Activated T-helper 1 cell treated with anti-CD3 and anti-CD28 coated beads, Interleukin-2, amount 50 U/mL, for 16 hours (primary cell): ENCODE data around the gene STK39.

Experiments used
- DNase-seq, 2 donors: peaks; one replicate each; pipeline ENCODE4 v3.0.0-alpha.2; 2020; ENCODE audit warnings: low read depth in 1 of 2, low spot score in 1 of 2

Gene STK39

DNA sequence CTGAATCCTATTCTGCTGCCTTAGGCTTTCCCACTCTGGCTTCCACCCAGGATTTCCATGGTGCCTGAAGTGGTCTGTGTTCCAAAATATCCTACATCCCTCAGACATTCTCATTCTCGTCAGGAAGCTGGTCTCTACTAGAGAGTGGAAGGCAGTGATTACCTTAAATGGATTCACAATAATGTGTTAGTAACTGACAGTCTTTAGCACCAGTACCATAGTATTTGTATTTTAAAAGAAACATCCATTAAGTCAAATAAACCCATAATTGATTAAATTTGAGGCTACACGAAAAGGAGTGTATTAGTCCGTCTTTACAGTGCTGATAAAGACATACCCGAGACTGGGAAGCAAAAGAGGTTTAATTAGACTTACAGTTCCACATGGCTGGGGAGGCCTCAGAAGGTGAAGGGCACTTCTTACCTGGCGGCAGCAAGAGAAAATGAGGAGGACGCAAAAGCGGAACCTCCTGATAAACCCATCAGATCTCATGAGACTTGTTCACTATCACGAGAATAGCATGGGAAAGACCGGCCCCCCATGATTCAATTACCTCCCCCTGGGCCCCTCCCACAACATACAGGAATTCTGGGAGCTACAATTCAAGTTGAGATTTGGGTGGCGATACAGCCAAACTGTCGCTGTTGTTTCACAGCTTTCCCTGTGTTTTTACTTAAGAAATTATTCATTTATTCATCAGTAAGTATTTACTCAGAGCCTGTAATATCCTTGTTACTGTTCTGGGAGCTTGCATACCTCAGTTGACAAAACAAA lies 306.5 kb downstream of the STK39 start:
- no peak for DNase-seq

DNA sequence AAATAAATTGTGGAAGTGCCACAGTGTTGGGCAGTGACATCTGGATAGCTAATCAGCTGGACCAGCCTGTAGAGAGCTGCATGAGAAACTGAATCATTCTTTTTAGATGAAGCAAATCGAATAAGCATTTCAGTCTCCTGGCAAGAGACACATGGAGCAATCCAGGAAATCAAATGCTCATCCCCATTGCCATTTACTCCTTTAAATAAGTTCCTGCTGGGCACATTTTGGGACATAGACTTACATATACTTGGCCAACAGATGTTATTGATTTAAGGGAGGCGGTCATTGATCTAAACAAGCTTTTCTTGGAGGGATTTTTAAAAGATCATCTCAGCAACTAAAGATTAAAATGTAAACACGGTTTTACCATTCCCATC lies 307.1 kb downstream of the STK39 start:
- DNase-seq, result no peak

DNA sequence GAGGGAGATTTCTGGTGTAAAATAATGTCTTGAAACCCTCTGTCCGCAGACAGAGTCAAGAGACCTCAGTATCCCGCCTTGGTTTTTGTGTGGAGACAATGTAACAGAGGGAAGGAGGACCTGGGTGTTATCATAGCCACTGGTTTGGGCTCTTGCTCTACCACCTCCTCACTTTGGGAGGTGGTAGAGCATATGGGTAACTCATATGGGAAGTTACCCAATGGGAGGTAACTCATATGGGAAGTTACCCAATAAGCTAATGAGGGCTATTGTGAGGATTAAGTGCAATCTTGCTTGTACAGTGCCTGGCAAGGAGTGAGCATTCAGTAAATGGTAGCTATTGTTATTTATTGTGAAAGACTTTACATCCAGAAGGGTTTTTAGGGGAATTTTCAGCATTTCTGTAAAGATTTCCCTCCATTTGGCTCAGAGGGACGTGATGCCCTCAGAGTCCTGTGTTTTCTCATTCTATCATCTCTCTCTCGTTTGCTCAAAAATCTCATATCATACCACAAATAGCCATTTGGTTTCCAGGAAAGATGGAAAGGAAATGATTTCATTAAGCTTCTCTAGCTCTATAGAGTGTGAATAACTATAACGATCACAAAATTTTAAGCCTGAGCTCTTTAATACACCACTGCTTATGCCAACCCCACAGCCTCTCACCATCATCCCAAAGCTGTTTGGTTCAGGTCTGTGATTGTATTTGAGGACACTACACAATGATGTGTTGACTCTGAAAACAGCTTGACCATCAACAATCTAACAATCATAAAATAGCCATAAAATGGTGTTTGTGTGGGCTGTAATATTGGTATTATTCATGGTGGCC lies 307.7 kb downstream of the STK39 start:
- no peak for DNase-seq

DNA sequence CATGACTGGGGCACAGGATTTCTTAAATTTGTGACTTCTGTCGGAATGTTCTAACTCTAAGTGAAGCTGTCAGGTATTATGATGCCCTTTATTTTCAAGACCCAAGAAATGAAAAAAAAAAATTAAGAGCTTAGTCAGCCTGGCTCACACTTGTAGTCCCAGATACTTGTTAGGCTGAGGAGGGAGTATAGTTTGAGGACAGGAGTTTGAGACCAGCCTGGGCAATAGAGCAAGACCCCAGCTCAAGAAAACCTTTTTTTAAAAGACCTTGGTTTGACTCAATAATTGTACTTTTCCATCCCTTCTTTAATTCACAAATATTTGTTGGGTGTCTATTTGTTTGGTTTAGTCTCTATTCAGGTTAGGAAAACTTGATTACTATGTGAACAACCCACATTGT lies 310.0 kb downstream of the STK39 start:
- no peak for DNase-seq

DNA sequence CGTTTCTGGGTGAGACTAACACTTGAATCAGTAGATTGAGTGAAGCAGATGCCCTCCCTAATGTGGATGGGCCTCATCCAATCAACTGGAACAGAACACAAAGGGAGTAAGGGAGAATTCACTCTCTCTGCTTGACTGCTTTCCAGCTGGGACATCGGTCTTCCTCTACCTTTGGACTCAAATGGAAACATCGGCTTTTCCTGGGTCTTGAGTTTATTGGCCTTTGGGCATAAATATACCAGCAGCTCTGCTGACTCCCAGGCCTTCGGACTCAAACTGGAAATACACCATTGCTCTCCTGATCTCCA lies 311.6 kb downstream of the STK39 start:
- no peak for DNase-seq

DNA sequence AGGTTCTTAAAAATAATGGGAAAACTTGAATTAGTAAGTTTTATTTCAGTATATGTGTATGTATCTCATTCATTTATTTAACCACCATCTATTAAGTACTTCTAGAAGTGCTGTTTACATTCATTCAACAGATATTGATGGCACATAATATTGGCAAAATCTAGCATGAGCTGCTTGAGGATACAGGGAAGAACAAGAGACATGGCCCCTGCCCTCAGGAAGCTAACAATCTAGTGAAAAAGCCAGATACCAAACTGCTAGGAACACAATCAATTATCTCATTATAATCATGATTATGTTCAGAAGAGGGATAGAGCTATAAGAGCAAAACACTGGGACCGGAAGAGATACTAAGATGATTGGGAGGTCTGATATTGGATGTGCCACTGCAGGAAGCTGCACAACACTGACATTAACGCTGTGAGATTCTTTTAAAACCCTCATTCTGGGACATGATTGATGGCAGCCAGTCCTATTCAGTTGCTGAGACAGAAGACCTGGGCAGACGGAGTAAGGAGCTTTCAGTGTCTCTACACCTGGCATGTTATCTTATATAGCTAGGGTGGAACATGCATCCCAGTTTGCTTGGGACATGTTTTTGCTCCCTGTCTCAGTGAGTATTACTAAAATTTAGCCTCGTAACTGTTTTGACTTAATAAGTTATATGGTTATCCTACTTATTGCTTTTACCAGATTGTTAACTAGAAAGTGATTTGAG lies 314.1 kb downstream of the STK39 start:
- no peak for DNase-seq

DNA sequence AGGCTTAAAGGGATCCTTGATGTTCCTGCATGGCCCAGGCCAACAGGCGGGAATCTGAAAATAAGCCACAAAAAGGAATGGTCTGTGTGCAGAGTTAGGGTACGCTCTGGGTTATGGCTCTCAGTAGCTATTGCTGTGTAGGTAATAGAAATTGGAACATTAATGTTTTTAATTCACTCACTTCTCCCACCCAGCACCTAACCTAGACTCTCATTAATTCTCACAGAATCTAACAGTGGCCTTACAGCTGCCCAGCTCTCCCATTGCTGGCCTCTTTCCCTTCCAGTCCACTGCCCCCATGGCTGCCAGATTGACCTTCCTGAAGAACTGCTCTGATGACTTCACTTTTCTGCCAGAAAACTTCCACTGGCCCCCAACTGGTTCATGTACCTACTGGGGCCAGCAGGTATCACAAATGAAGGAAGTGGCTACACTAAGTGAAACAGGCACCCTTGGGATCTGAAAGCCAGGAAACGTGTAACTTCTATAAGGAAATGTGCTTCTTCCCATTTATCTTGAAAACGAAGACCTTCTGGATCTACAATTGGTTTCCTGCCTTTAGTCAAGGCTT lies 315.2 kb downstream of the STK39 start:
- no peak for DNase-seq

DNA sequence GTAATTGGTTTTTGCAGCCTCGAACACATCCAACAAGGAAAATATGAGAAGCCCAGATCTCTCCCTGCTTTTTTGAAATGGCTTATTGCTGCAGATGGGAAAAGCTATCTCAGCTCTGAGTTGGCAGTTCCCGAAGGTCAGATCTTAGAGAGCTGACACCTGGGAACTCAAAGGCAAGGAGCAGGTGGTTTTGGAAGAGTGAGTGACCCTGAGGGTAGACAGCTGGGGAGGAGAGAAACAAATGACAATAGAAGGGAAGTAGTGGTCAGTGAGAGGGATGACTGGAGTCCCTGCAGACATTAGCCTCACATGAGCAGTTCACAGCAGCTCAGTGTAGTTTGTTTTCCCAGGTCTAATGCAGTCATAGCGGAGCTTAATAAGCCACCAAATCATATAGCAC lies 317.9 kb downstream of the STK39 start:
- DNase-seq, result no peak

DNA sequence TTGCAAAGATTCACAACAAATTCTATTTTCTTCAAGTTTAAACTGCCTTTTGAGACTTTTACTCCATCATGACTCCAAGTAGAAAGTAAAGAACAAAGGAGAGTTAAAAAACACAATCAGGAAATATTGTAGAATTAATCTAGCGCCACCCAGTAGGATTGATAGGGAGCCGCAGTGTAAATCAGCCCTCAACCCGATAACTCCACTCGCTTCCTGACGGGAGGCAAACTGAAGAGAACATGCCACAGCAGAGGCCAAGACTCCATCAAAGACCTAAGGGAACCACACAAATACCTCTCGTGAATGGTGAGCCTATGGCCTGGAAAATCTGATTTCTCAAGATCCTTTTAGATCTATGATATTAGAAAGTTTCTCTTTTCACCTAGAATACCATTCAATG lies 319.0 kb downstream of the STK39 start:
- DNase-seq, result no peak

DNA sequence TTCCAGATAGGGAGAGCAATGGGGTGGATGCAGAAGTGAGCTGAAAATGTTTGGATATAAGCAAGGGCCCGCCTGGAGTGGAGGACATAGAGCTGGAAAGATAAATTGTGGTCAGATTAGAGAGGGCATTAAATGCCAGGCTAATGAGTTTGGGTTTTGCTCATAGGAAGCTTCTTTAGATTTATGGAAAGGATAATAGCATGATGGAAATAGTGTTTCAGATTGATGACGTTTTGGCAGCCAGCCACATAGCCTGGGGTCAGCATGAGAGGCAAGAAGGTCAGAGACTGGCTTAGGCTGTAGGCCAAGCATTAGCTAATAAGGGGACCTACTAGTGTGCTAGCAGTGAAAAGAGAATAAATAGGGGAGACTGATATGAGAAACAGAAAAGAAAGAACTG lies 321.6 kb downstream of the STK39 start:
- no peak for DNase-seq

DNA sequence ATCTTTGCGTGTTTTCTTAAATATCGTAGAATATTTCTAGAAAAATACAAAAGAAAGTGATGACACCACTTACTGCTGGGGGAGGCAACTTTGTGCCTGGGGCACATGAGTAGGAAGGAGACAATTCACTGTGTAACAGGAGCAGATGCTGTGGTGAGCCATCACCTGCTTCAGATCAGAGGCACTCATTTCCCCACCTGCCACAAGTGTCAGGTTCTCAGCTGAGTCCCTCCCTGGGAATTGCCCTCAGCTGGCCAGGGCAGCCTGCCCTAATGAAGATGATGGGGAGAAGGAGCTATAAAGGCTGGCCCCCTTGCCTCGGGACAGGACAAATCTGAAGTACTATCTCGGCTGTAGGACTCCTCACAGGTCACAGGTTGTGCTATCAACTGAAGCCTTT lies 322.8 kb downstream of the STK39 start:
- no peak for DNase-seq

DNA sequence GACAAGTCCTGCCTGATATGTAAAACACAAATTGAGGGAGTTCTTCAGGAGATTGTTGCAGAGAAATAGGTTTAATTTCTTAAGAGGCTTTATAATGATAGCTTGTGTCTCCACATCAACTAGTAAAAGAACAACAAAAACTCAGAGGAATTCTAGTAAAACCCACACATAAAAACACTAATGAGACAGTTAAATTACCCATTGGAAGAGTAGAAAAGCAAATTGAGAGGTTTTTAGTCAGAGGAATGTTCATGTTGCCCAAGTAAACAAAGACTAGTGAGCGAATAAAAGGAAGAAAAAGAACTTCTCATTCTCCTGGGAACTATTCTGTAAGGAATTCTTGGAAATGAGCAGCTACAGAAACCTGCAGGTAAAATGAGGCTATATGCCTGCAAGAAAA lies 330.6 kb downstream of the STK39 start:
- DNase-seq, result no peak

DNA sequence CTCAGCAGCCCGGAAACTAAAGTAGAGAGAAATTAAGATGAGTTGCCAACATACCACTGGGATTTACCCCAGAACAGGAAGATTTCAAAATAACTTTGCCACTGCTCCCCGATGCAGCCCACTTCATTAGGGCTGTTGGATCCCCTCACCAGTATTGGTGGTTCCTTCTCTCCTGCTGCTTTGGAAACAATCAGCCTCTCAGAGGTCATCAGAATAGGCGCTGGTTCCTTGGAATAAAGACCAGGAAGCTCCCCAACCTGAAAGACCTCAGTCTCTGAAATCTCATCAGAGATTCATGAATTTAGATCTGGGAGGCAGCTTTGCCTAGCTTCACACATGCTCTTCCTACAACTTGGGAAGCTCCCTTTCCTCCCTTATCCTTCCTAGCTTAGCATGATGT lies 332.4 kb downstream of the STK39 start:
- DNase-seq, result no peak

DNA sequence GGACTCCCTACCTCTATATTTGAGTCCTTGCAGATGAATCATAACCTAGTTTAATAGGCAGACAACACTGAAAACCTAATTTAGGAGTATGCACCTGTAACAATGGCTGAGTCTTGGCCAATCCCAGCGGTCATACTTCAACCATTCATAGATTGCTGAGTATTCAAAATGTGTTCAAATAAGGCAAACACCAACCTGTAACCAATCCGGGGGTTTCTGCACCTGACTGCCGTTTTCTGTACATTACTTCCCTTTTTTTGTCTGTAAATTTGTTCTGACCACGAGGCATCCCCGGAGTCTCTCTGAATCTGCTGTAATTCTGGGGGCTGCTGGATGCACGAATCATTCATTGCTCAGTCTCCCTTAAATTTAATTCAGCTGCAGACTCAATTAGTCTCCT lies 338.6 kb downstream of the STK39 start:
- DNase-seq, result no peak

DNA sequence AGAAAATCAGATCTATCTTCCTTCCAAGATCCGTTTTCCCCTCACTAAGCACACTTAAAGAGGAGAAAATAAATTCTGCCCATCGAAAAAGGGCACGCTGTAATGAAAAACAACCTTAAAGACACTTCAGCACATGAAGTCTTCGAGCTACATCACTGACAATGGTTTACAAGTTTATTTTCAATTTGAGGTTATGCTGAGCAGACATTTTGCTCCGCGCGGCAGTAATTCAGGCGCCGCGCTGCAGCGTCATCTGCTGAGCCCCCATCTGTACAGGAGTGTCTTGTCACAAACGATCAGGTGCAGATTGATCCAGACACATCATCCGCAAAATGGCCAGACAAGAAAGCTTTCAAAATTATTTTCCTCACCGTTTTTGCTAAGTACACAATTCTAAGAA lies 341.7 kb downstream of the STK39 start:
- DNase-seq, result no peak
